Midbrain (tissue), 1 donor: Measurements from ENCODE around the gene BLID.

Source experiments
- DNase-seq: peaks from one replicate; lab custom pipeline; 2025; lab: John Stamatoyannopoulos, UW

BLID gene

DNA sequence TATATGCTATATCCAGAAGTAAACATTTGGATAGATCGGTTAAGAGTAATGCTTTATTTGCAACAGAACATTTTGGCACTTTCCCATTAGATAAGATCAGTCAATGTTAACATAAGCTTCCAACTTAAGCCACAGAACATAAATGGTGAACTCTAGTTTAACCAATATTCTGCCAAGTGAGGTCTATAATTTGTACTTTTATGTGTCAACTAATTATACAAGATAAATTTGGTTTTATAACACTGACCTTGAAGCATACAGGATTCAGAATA is 23.5 kb upstream of the BLID start:
- no peak for DNase-seq

DNA sequence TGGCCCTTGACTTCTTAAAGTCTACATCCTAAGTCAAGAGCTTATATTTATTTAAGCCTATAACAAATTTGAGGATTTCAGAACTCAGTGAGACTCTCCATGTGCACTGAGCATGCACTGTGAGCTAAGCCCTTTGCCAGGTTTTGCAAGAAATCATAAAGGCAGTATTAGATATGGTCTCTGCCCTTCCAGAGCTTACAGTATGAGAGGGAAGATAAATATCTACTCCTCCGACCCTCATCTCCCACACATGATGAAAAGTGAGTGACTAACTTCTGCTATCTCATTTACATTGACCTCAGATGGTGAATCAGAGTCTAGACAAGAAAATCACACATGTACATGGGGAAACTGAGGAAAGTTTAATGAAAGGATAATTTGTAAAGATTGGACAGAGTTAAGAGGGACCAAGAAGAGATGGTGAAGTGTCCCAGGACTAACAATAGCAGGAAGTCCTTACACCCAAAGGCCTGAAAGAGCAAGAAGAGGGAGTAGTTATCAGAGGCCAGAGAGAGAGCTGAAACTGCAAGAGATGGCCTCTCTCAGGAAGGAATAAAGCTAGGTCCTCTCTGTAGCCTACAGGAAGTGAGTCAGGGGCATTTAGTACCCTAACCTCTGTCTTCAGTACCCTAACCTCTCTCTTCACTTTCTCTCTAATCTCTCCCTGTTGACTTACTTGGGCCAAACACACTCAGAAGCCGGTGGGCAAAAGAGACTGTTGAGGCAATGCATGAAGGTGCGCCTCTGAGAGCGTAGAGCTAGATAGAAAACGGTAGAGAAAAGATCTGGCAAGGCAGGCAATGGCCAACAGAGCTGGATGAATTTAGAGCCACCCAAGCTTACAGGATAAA is 23.0 kb upstream of the BLID start:
- no peak for DNase-seq

DNA sequence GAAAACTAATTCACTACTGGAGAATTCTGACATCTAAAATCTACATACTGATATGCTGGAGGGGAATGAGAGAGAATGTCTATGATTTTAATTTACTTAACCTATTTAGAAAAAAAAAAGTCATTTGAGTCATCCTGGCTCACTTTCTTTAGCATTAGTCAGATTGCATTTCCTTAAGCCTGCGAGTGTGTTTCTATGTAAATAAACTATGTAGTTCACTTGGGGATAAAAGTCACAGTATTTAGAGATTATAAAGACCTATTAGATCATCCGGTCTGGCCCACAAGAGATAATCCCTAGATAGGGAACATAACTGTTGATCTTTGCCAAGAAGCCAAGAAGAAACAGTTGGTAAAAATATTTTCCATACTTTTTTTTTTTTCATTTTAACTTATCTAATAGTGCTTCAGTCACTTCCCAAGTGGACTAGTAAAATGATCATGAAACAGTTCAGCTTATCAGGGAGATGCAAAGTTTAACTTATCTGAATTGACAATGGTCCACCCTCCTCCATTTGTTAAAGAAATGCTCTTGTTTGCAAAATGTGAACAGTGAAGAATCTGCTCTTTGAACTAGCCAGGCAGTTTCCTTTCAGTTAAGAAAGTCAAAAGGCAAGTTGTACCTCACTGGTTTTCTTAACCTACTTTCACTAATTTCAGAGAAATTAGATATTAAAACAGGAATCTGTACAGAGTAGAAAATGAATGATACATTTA is 21.2 kb upstream of the BLID start:
- no peak for DNase-seq

DNA sequence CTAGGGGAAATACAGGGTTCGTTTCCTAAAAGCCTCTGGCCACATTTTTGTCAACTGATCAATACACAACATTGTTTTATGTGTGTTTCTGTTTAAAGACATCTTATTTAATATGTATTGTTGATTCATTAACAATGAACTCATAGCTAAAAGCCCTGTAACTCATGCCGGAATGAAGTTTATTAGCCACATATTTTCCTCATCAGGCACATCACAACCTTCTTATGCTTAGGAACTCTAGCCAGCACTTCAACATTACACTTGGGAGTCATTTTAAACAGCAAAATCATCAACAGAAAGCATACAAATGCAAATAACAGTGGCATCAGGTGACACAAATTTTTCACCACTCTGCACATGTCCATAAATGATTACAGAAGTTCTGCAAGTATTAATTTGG is 15.1 kb upstream of the BLID start:
- DNase-seq = no peak

DNA sequence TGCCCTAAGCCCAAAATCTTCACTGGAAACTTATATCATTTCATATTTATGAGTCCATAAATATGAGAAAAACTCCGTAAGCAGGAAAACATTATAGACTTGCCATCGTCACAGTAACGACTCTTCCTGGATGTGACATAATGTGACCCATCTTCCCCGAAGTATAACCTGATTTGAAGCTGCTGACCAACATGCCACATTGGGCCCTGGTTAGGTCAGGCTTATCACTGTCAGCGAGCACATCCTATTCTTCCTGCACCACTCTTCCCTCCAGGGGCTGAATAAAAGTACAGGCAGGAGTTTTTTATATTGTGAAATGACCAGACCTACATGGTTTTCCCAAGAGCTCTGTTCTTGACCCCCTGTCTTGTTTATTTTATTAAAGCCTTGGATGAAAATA is 12.1 kb upstream of the BLID start:
- DNase-seq = no peak

DNA sequence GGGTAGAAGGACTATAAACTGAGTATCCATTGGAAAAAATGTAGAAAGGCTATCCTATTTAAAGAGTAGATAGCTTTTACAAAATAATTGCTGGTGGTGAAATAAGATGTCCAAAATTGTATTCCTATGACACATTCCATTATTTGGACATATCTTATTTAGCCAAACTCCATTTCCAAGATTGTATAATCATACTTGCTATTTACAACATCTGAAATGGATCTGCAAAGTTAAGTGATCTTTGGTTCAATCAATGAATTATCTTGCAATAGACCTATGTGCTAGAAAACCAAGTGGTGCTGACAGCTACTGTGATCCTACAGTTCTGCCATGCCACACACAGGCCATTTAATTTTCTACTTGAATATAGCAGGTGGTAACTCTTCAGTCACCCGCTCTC is 11.0 kb upstream of the BLID start:
- DNase-seq = no peak

DNA sequence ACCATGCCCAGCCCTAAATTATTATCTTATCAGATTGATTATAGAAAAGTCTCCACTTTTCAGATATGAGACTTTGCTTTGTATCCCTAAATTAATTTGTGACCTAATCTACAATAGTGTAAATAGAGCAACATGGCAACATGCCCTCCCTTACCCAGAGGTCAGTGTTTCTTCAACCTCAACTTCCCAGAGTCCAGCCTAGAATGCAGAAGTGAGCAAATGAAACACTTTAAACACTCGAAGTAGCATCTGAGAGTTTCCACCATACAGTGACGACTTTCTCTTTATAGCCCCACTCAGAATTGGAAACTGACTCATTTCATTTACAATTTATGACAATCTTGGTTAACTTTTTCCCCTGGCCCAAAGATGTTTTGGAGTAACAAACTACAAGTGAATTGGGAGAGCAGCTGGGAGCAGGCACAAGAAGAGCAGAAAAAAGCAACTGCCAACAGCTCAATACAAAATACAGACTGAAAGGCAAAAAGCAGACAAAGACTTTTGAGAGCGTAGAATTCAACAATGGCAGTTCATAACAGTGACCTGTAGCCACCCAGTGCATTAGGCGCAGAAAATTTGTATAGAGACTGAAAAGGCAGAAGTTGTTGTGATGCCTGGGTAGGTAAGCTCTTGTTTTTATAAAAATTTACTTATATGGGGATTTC is 10.1 kb upstream of the BLID start:
- peak; percentile 36 for DNase-seq

DNA sequence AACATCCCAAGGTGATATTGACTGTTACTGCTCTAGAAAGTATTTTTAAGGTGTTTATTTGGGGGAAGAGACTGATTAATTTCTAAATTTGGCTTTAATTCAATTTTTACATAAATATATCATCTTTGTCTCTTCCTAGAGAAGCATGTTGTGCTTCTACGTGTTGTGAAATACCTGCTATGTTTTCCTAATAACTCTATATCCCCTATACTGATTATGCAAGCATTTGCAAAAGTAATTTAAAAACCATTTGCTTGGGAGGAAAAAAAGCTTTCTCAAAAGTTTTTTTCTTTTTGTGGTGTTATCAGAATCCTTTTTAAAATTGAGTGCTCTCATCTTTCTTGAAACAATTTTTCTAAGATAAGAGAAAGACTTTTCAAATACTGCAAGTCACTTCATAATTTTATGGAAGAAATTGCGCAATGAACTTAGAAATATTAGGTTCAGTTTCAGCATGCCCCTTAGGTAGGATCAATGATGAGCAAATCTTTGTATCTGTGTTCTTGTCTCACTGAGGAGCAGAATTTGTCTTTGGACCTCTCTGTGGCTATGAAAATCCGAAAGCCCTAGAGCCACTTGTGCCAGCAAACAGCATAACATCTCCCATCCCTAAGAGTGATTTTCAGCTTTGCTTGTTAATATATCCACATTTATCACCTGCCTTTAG is 7.4 kb upstream of the BLID start:
- DNase-seq = no peak

DNA sequence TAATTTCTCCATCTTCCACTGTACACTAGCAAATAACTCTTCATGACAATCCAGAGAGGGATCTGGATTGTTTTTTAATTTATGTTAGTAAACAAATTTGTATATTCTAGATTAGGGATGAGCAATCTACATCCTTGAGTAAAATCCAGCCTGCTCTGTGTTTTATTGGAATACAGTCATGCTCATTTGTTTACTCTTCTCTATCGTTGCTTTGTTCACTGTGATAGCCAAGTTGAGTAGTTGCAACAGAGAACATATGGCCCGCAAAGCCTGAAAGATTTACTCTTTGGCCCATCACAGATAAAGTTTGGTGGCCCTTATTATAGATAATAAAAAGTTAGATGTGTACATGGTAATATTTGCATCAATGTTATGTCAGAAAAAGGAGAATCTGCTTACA is 6.2 kb upstream of the BLID start:
- no peak for DNase-seq

DNA sequence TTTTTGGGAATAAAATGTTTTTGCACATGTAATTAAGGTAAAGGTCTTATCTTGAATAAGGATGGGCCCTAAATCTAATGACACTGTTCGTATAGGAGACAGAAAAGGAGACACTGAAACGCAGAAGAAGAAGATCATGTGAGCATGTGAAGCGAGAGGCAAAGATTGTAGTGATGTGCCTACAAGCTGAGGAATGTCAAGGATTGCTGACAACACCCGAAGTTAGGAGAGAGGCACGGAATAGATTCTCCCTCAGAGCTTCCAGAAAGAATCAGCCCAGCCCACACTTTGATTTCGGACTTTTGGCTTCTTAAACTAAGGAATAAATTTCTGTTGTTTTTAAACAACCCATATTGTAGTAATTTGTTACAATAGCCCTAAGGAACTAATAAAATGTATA is 4.1 kb upstream of the BLID start:
- no peak for DNase-seq

DNA sequence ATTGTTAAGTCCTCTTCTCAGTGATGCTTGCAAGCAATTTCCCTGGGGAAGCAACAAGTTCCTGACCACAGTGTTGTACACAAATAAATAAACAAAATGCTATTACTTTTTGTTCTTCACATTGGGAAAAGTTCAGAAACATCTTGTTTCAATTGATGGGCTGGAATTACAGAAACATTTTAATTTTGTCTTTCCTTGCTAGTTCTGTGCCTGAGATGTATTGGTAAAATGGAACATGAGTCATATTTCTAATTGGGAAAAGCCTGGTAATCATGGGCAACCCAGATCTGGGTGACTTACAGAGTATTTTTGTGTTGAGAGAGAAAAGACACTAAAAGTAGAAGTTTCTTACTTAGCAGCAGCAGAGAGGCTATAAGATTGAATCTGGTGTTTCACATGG is 576 bp upstream of the BLID start:
- no peak for DNase-seq

DNA sequence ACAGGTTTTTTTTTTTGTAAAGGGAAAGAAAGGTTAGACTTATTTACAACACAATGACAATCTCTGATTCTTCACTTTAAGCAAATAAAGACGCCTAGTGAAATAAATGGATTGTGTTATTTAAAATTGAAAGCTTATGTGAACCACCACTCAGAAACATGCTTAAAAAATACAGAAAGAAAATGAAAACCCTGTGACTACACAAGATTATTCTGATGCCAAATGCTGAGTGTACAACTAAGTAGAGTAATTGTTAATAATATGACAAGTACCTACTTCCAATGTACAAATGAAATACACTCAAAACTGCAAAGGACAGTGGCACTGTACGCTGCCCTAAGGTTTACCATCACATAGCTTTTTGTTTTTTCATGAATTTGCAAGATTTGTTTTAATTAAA is 1.0 kb downstream of the BLID start:
- no peak for DNase-seq

DNA sequence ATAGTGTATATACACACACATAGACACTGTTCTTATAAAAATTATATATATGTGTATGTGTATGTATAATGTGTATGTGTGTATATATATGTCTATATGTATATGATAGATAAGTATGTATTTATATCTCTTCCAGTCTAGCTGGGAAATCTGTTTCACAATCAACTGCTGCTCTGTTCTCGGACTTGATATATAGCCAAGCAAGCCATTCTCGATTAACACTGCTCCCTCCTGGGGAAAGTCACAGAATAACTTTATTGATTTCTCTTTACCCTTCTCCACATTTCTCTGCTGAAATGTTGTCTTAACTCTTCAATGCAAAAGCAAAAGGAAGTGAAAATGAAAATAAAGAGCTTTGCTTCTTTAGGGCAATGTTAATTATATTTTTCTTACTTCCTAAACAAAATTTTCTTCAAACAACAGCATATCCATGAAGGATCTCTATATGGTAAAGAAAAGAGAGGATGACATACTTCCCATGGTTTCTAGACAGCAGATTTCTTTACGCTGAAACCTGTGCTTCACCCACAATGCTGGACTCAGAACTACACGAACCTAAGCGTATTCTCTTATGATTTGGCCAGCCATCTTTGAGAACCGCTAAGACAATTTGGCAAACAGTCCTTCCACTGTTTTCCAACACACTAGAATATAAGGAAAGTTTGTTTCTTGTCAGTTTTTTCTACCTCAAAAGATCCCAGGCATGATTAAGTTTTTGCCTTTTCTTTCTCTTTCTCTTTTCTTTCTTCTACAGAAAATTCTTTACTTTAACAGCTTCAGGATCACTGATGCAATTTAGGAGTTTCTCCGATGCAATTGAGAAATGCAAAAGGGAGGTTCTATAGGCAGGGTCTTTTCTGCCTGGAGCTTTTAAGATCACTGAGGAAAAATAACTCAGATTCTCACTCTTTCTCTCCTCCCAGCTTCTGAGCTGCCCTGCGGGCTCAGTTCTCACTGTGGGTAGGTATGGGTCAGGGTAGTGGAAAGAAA is 1.9 kb downstream of the BLID start:
- peak; percentile 32 for DNase-seq

DNA sequence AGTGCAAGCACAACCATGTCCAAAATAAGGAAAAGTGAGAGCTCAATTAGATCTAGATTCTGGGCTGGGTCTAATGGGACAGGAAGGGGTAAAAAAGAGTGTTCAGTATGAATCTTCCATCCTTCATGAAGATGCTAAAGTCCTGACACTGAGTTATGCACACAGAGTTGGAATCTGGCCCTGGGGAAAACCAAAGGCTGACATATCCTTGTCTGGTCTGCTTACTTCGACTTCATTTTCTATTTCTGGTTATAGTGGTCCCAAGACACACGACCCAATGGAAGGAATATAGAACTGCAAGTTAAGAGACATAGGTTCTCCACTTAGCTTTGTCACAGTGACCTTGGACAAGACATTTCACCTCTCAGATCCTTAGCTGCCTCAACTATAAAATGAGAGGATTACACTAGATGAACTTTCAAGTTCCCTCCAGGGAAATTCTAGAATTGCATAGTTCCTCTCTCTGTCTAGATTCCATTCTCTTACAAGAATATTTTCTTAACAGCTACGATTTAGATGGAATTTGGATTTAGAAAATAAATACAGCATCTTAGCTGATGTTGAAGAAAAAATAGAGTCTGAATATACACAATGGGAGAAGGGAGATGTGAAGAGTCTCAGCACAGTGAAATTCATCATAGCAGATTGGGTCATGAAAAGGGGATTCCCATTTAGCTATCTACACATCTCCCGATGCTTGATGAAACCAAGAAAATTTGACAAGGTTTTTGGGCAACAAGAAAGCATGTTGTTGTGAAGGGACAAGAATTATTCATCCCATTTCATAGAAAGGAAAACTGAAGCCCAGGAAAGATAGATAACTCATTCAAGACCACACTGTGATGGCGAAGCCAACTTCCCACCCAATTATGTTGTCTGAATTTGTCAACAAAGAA is 3.3 kb downstream of the BLID start:
- no peak for DNase-seq

DNA sequence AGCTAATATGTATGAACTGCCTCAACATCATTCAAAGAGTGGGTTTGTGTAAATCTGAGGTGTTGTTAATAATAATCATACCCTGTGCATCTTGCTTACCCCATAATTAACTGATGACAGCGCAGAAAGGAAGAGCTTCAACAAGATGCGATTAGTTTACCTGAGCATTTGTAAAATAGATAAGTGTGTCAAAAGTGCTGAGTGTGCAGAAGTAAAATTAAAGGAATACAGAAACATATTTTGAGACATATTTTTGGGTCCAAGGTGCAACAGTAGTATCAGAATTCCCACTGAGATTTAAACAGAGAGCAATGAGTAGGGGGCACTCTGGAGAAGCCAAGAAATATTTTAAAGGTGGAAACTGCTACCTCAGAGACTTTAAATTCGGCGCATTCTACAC is 6.1 kb downstream of the BLID start:
- no peak for DNase-seq

DNA sequence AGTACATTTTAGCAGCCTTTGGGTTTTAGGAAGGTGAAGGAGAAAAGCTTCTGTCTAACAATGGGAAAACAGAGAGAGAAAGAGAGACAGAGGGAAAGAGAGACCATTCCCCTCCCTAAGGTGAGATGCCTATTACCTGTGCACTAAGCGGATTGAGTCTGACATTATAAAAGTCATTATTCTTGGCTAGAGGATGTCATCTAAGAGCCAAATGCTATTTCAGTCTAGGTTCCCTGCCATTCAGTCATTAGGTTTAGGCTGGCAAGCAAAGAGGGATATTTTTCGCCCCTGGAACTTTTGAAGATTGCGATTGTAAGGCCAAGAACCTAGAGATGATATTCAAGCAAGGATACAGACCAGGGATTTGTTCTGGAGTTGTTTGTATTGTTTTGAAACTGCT is 7.2 kb downstream of the BLID start:
- no peak for DNase-seq

DNA sequence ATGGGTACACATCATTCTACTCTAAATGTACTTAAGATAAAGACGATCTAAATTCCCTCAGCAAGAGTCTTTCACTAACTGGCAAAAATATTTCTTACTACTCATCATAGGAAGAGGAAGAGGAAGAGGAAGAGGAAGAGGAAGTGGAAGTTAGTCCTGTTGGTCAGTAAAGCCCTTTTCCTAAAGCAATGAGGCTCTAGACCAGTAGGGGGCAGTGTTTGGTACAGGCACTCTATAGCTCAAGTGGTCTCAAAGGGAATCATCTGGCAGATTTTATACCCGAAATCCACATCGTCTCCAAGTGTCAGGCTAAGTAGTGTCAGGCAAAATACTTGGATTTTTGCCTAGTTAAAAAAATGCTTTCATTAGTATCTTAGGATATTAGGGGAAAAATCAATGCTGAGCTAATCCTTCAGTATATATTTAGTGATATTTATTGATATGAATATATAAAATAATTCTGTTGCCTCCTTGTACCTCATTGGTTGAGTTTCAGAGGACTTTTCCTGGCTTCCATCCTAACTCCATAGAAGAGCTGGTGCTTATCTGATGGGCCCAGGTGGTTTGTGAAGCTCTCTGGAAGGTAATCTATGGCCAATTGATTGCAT is 7.7 kb downstream of the BLID start:
- peak; percentile 74 for DNase-seq

DNA sequence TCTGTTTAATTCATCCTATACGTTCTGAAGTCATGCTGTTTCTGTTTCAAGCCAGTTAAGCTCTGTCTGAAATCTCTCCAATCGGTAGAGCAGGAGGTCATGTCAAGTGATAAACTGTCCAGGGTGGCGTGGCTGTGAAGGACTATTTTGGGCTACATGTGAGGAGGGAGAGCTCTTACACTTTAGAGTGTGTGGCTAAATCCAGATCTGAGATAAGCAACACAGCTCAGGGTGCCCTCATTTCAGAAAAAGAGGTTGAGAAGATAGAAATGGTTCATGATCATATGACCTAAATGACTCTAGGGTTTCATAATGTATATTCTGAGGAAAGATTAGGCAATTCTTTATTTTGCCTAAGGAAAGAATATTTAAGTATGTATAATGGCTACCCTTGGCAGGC is 8.4 kb downstream of the BLID start:
- no peak for DNase-seq

DNA sequence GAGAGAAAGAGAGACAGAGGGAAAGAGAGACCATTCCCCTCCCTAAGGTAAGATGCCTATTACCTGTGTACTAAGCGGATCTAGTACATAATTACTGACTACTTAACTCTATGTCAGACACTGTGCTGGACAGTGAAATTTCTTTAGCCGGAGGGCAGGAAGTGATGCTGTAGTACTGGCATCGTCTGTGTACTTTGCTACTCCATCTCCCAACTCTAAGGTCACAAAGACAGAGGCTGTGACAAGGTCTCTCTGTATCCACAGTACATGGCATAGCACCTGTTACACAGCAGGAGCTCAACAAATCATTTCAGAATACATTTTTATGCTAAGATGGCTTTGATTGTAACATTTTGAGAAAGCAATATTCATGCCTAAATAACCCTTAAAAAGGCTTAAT is 9.0 kb downstream of the BLID start:
- no peak for DNase-seq
